GM23248 (cell line): ENCODE measurements around the gene HDAC10.

ENCODE experiments used
- EZH2 ChIP-seq: fragments of 200-600 bp; sonication (generic); IDR thresholded peaks from 2 replicates; pipeline ENCODE4 v1.6.1; 2018; ENCODE audit warnings: antibody characterized with exemption, mild to moderate bottlenecking; ENCODE audit not compliant: insufficient read depth, poor library complexity, severe bottlenecking
- EZH2phosphoT487 ChIP-seq: fragments of 200-600 bp; sonication (generic); IDR thresholded peaks from 2 replicates; pipeline ENCODE4 v1.6.1; 2018; ENCODE audit warnings: antibody characterized with exemption, moderate library complexity, mild to moderate bottlenecking, low read depth; ENCODE audit not compliant: insufficient read depth

DNA sequence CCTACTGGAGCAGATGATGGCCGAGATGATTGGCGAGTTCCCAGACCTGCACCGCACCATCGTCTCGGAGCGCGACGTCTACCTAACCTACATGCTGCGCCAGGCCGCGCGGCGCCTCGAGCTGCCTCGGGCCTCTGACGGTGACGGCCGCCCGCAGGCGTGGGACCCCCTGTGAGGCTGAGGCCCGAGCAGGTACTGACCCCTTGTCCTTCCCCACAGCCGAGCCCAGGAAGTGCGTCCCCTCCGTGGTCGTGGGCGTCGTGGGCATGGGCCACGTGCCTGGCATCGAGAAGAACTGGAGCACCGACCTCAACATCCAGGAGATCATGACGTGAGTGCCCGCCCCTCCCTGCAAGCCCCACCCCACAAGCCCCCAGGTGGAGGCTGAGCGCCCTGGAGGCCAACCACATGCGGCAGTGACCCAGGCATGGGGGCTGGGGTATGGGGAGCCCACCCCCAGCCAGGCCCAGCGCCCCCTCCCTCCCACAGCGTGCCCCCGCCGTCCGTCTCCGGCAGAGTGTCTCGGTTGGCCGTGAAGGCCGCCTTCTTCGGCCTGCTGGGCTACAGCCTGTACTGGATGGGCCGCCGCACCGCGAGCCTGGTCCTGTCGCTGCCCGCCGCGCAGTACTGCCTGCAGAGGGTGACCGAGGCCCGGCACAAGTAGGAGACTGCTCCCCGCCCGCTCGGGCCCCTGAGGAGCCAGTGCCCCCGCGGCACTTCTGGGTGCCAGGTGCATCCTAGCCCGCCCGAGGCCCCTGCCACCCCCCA lies 53.0 kb downstream of the HDAC10 start:
- TF ChIP-seq EZH2 (no peak), EZH2phosphoT487 (no peak)
